Measurements from ENCODE around the gene SH3RF3.
"Not testable (repeated sequence)": the region's sequence is repeated elsewhere in the genome, so short reads cannot be mapped to it uniquely, and the experiment has no call there.

The SH3RF3 gene

GRCh38 chr2:109222422-109222821, 93.4 kb downstream of the SH3RF3 start:
- Histone ChIP-seq H3K27me3 (ENCODE audit: insufficient read depth, insufficient read length) (no peaks in the 10 kb centered on the region), H3K36me3 (ENCODE audit: insufficient read depth, insufficient read length, low read length) (no peaks in the 10 kb centered on the region), H3K4me1 (ENCODE audit: insufficient read depth, insufficient read length) (no peaks in the 10 kb centered on the region), H3K9ac (ENCODE audit: insufficient read length, low read depth) (no peak overlapping the region), H3K9me3 (ENCODE audit: insufficient read depth, low read length) (no peaks in the 10 kb centered on the region), H3K4me3 (ENCODE audit: insufficient read length, low read depth) (no peak overlapping the region)
- no peak for DNase-seq (ENCODE audit: low read depth, low spot score)
- TF ChIP-seq YY1 (IDR thresholded peaks at IDR 0.05; ENCODE audit: insufficient read depth, insufficient read length) (no peak), SUZ12 (IDR thresholded peaks at IDR 0.05; ENCODE audit: extremely low read depth, insufficient read depth, insufficient read length) (no peak), ZNF274 (IDR thresholded peaks at IDR 0.05; ENCODE audit: low read depth, low read length) (no peak)

GRCh38 chr2:109222825-109223471, 93.9 kb downstream of the SH3RF3 start:
- Histone ChIP-seq H3K4me3 (ENCODE audit: insufficient read length, low read depth) (no peak overlapping the region), H3K9me3 (ENCODE audit: insufficient read depth, low read length) (no peaks in the 10 kb centered on the region), H3K9ac (ENCODE audit: insufficient read length, low read depth) (no peak overlapping the region), H3K27me3 (ENCODE audit: insufficient read depth, insufficient read length) (no peaks in the 10 kb centered on the region), H3K4me1 (ENCODE audit: insufficient read depth, insufficient read length) (no peaks in the 10 kb centered on the region), H3K36me3 (ENCODE audit: insufficient read depth, insufficient read length, low read length) (no peaks in the 10 kb centered on the region)
- no peak for DNase-seq (ENCODE audit: low read depth, low spot score)
- no peak for TF ChIP-seq ZNF274 (IDR thresholded peaks at IDR 0.05; ENCODE audit: low read depth, low read length)
- no peak for TF ChIP-seq SUZ12 (IDR thresholded peaks at IDR 0.05; ENCODE audit: extremely low read depth, insufficient read depth, insufficient read length)
- no peak for TF ChIP-seq YY1 (IDR thresholded peaks at IDR 0.05; ENCODE audit: insufficient read depth, insufficient read length)

GRCh38 chr2:109223490-109223889, 94.5 kb downstream of the SH3RF3 start:
- H3K9me3 ChIP-seq (ENCODE audit: insufficient read depth, low read length): no peaks in the 10 kb centered on the region
- H3K27me3 ChIP-seq (ENCODE audit: insufficient read depth, insufficient read length): no peaks in the 10 kb centered on the region
- no peak for DNase-seq (ENCODE audit: low read depth, low spot score)
- TF ChIP-seq ZNF274 (IDR thresholded peaks at IDR 0.05; ENCODE audit: low read depth, low read length): no peak
- TF ChIP-seq SUZ12 (IDR thresholded peaks at IDR 0.05; ENCODE audit: extremely low read depth, insufficient read depth, insufficient read length): no peak
- no peak for TF ChIP-seq YY1 (IDR thresholded peaks at IDR 0.05; ENCODE audit: insufficient read depth, insufficient read length)
- H3K4me1 ChIP-seq (ENCODE audit: insufficient read depth, insufficient read length): no peaks in the 10 kb centered on the region
- no peaks in the 10 kb centered on the region for H3K36me3 ChIP-seq (ENCODE audit: insufficient read depth, insufficient read length, low read length)
- H3K4me3 ChIP-seq (ENCODE audit: insufficient read length, low read depth): no peak overlapping the region
- H3K9ac ChIP-seq (ENCODE audit: insufficient read length, low read depth): no peak overlapping the region

- not testable (repeated sequence) for H3K4me3 ChIP-seq (ENCODE audit: insufficient read length, low read depth); DNase-seq (ENCODE audit: low read depth, low spot score); H3K9ac ChIP-seq (ENCODE audit: insufficient read length, low read depth)
Observed at GRCh38 chr2:109224341-109224740, 95.3 kb downstream of the SH3RF3 start.

GRCh38 chr2:109225170-109225782, 96.3 kb downstream of the SH3RF3 start:
- TF ChIP-seq YY1 (IDR thresholded peaks at IDR 0.05; ENCODE audit: insufficient read depth, insufficient read length) (no peak), ZNF274 (IDR thresholded peaks at IDR 0.05; ENCODE audit: low read depth, low read length) (no peak), SUZ12 (IDR thresholded peaks at IDR 0.05; ENCODE audit: extremely low read depth, insufficient read depth, insufficient read length) (no peak)
- Histone ChIP-seq H3K36me3 (ENCODE audit: insufficient read depth, insufficient read length, low read length) (no peaks in the 10 kb centered on the region), H3K9me3 (ENCODE audit: insufficient read depth, low read length) (no peaks in the 10 kb centered on the region), H3K27me3 (ENCODE audit: insufficient read depth, insufficient read length) (no peaks in the 10 kb centered on the region), H3K9ac (ENCODE audit: insufficient read length, low read depth) (no peak overlapping the region), H3K4me1 (ENCODE audit: insufficient read depth, insufficient read length) (no peaks in the 10 kb centered on the region), H3K4me3 (ENCODE audit: insufficient read length, low read depth) (no peak overlapping the region)
- no peak for DNase-seq (ENCODE audit: low read depth, low spot score)

More at GRCh38 chr2:109224341-109224740, 95.3 kb downstream of the SH3RF3 start:
- H3K27me3 ChIP-seq (ENCODE audit: insufficient read depth, insufficient read length); H3K9me3 ChIP-seq (ENCODE audit: insufficient read depth, low read length); H3K4me1 ChIP-seq (ENCODE audit: insufficient read depth, insufficient read length); H3K36me3 ChIP-seq (ENCODE audit: insufficient read depth, insufficient read length, low read length): not testable (repeated sequence)

GRCh38 chr2:109226128-109226527, 97.1 kb downstream of the SH3RF3 start:
- Histone ChIP-seq H3K9me3 (ENCODE audit: insufficient read depth, low read length) (no peaks in the 10 kb centered on the region), H3K4me3 (ENCODE audit: insufficient read length, low read depth) (no peak overlapping the region), H3K4me1 (ENCODE audit: insufficient read depth, insufficient read length) (no peaks in the 10 kb centered on the region), H3K27me3 (ENCODE audit: insufficient read depth, insufficient read length) (no peaks in the 10 kb centered on the region), H3K9ac (ENCODE audit: insufficient read length, low read depth) (no peak overlapping the region), H3K36me3 (ENCODE audit: insufficient read depth, insufficient read length, low read length) (no peaks in the 10 kb centered on the region)
- TF ChIP-seq SUZ12 (IDR thresholded peaks at IDR 0.05; ENCODE audit: extremely low read depth, insufficient read depth, insufficient read length) (no peak), YY1 (IDR thresholded peaks at IDR 0.05; ENCODE audit: insufficient read depth, insufficient read length) (no peak), ZNF274 (IDR thresholded peaks at IDR 0.05; ENCODE audit: low read depth, low read length) (no peak)
- no peak for DNase-seq (ENCODE audit: low read depth, low spot score)

- Histone ChIP-seq H3K4me3 (ENCODE audit: insufficient read length, low read depth) (no peak overlapping the region), H3K36me3 (ENCODE audit: insufficient read depth, insufficient read length, low read length) (no peaks in the 10 kb centered on the region), H3K27me3 (ENCODE audit: insufficient read depth, insufficient read length) (no peaks in the 10 kb centered on the region), H3K9ac (ENCODE audit: insufficient read length, low read depth) (no peak overlapping the region), H3K4me1 (ENCODE audit: insufficient read depth, insufficient read length) (no peaks in the 10 kb centered on the region), H3K9me3 (ENCODE audit: insufficient read depth, low read length) (no peaks in the 10 kb centered on the region)
- no peak for DNase-seq (ENCODE audit: low read depth, low spot score)
- TF ChIP-seq YY1 (IDR thresholded peaks at IDR 0.05; ENCODE audit: insufficient read depth, insufficient read length) (no peak), SUZ12 (IDR thresholded peaks at IDR 0.05; ENCODE audit: extremely low read depth, insufficient read depth, insufficient read length) (no peak), ZNF274 (IDR thresholded peaks at IDR 0.05; ENCODE audit: low read depth, low read length) (no peak)
Observed at GRCh38 chr2:109226622-109227021, 97.6 kb downstream of the SH3RF3 start.

Measured in NT2/D1 (cell line).